ENCODE data around the gene IMPG2. TPM values are rescaled to one million over a fixed set of nuclear protein-coding genes. Genes with fewer than 3 reads are reported as not detected.

The IMPG2 gene
- total RNA-seq, 1 experiment from 2014 or later = 0.13 TPM

DNA sequence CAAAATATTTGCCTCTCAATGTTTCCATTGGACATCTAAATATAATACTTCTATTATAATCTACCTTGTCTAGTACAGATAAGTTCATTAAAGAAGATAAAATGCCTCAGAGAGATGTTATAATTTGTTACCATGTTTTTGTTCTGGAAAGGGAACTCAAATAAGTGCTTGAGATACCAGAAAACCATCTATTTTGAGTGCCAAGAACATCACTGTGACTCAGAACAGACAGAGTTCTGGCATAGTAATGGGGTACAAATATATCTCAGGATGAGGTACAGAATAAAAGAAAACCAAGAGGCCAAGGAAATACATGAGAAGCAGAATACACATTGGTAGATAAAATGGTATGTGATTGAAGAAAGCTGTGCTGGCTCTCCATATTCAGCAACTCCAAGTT is 58.9 kb downstream of the IMPG2 start:
- no peak for DNase-seq (ENCODE audit: low spot score)

GRCh38 chr3:101259485-101260341 is 60.7 kb downstream of the IMPG2 start:
- no peak for TF ChIP-seq EZH2 (IDR thresholded peaks at IDR 0.05; ENCODE audit: borderline replicate concordance, low read depth, low read length, poor library complexity, severe bottlenecking)
- TF ChIP-seq, protein P1, sequence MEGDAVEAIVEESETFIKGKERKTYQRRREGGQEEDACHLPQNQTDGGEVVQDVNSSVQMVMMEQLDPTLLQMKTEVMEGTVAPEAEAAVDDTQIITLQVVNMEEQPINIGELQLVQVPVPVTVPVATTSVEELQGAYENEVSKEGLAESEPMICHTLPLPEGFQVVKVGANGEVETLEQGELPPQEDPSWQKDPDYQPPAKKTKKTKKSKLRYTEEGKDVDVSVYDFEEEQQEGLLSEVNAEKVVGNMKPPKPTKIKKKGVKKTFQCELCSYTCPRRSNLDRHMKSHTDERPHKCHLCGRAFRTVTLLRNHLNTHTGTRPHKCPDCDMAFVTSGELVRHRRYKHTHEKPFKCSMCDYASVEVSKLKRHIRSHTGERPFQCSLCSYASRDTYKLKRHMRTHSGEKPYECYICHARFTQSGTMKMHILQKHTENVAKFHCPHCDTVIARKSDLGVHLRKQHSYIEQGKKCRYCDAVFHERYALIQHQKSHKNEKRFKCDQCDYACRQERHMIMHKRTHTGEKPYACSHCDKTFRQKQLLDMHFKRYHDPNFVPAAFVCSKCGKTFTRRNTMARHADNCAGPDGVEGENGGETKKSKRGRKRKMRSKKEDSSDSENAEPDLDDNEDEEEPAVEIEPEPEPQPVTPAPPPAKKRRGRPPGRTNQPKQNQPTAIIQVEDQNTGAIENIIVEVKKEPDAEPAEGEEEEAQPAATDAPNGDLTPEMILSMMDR (conservative IDR thresholded peaks at IDR 0.05; ENCODE audit: low read depth, low read length) = no peak
- intact Hi-C loops (cut with micrococcal nuclease; ENCODE audit: unreplicated experiment) = no loop called here
- no TSS peak for BruUV-seq (replicated peaks)
- Histone ChIP-seq H3K4me3 (ENCODE audit: low read depth, low read length, poor library complexity, severe bottlenecking) (no peak overlapping the region), H3K9me3 (ENCODE audit: low read depth, low read length, poor library complexity, severe bottlenecking) (no peaks in the 10 kb centered on the region), H3K27ac (ENCODE audit: low read depth, low read length, poor library complexity, severe bottlenecking) (no peak overlapping the region), H3K36me3 (ENCODE audit: insufficient read depth, low read length, poor library complexity, severe bottlenecking) (no peaks in the 10 kb centered on the region), H3K27me3 (replicated peaks; ENCODE audit: insufficient read depth, low read depth, low read length, poor library complexity) (no peaks in the 10 kb centered on the region), H3K4me1 (ENCODE audit: insufficient read depth, low read length, poor library complexity, severe bottlenecking) (no peaks in the 10 kb centered on the region)
- ChIA-PET CTCF (no interaction called here), POLR2A (ENCODE audit: low non-redundant PET) (no interaction called here)
- no peak for DNase-seq (ENCODE audit: low spot score)

More for the DNA sequence above, 58.9 kb downstream of the IMPG2 start:
- Histone ChIP-seq H3K36me3 (ENCODE audit: insufficient read depth, low read length, poor library complexity, severe bottlenecking) (no peaks in the 10 kb centered on the region), H3K9me3 (ENCODE audit: low read depth, low read length, poor library complexity, severe bottlenecking) (peaks cover 5% of the 10 kb centered on the region), H3K27ac (ENCODE audit: low read depth, low read length, poor library complexity, severe bottlenecking) (no peak overlapping the region), H3K4me1 (ENCODE audit: insufficient read depth, low read length, poor library complexity, severe bottlenecking) (no peaks in the 10 kb centered on the region), H3K4me3 (ENCODE audit: low read depth, low read length, poor library complexity, severe bottlenecking) (no peak overlapping the region), H3K27me3 (replicated peaks; ENCODE audit: insufficient read depth, low read depth, low read length, poor library complexity) (no peaks in the 10 kb centered on the region)
- CTCF ChIA-PET = no interaction called here
- intact Hi-C loops (cut with micrococcal nuclease; ENCODE audit: unreplicated experiment) = no loop called here
- no peak for TF ChIP-seq EZH2 (IDR thresholded peaks at IDR 0.05; ENCODE audit: borderline replicate concordance, low read depth, low read length, poor library complexity, severe bottlenecking)
- TF ChIP-seq, protein P1 (conservative IDR thresholded peaks at IDR 0.05; ENCODE audit: low read depth, low read length) = no peak
- POLR2A ChIA-PET (ENCODE audit: low non-redundant PET) = no interaction called here
- BruUV-seq (replicated peaks) = no TSS peak

- Histone ChIP-seq H3K4me1 (ENCODE audit: insufficient read depth, low read length, poor library complexity, severe bottlenecking) (no peaks in the 10 kb centered on the region), H3K9me3 (ENCODE audit: low read depth, low read length, poor library complexity, severe bottlenecking) (no peaks in the 10 kb centered on the region), H3K36me3 (ENCODE audit: insufficient read depth, low read length, poor library complexity, severe bottlenecking) (no peaks in the 10 kb centered on the region), H3K27ac (ENCODE audit: low read depth, low read length, poor library complexity, severe bottlenecking) (no peak overlapping the region), H3K27me3 (replicated peaks; ENCODE audit: insufficient read depth, low read depth, low read length, poor library complexity) (no peaks in the 10 kb centered on the region), H3K4me3 (ENCODE audit: low read depth, low read length, poor library complexity, severe bottlenecking) (no peak overlapping the region)
- BruUV-seq (replicated peaks) = no TSS peak
- DNase-seq (ENCODE audit: low spot score) = no peak
- TF ChIP-seq, protein P1 (conservative IDR thresholded peaks at IDR 0.05; ENCODE audit: low read depth, low read length) = no peak
- TF ChIP-seq EZH2 (IDR thresholded peaks at IDR 0.05; ENCODE audit: borderline replicate concordance, low read depth, low read length, poor library complexity, severe bottlenecking) = no peak
- POLR2A ChIA-PET (ENCODE audit: low non-redundant PET) = no interaction called here
- intact Hi-C loops (cut with micrococcal nuclease; ENCODE audit: unreplicated experiment) = no loop called here
- CTCF ChIA-PET = no interaction called here
These were observed 63.9 kb downstream of the IMPG2 start for GRCh38 chr3:101256511-101256910.

All from A673 (cell line).